Islet of Langerhans (tissue), 1 donor: Measurements from ENCODE around the gene ADGRG1.
A peak's percentile ranks its signal among the peaks of the same experiment; 100 is the strongest.

Experiments used
- FAIRE-seq: peaks from one replicate; lab custom pipeline; 2011; peaks lifted over from hg19 to GRCh38; lab: Jason Lieb, UNC

The ADGRG1 gene

DNA sequence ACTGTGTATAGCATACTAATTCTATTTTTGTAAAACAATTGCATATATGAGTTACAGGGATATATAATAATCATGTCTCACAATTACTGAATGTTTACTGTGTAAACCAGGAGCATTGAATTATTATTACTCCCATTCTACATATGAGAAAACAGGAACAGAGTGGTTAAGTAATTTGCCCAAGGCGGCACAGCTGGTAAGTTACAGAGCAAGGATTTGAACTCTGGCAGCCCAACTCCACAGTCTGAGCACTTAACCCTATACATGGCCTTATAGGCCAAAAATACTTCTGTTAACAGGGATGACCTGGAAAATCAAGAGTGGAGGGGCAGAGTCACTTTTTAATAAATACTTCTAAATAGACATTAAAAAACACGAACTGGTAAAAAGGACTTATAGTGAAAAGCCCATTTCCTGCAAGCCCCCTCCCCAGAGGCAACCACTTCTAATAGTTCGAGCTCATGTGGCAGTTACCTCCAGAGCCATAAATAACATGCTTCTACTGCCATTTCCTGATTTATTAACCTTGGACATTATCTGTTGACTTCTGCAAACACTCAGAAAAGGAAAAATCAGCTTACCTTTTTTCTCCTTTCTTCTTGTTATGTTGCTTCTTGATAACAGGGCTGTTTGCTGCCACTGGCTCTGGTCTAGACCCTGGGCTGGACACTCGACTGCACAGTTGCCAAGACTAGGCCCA is 22.1 kb upstream of the ADGRG1 start:
- FAIRE-seq: no peak

DNA sequence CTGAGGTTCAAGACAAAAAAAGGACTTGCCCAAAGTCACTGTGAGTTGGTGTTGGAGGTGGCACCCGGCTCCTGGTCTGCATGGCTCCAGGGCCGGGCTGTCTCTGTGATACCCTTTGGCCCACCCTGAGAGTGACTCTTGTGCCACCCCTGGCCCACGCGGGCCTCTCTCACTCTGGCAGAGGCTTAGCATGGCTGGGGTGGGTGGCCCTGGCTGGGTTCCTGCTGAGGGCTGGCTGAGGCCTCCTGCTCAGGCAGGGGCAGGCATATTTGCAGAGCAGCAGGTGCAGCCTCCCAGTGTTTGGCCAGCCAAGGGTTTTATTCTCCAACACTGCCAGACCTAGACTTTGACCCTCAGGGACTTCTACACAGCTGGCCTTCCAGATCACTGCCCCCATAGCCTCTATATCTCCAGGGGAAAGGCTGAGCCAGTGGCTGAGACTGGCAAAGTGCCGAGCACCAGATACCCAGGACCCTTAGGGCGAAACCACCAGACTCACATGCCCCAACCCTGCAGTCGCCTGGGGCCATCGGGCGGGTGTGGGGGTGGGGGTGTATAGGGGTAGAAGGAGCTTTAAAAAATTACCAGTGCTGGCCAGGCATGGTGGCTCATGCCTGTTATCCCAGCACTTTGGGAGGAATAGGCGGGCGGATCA is 21.5 kb upstream of the ADGRG1 start:
- FAIRE-seq: no peak

DNA sequence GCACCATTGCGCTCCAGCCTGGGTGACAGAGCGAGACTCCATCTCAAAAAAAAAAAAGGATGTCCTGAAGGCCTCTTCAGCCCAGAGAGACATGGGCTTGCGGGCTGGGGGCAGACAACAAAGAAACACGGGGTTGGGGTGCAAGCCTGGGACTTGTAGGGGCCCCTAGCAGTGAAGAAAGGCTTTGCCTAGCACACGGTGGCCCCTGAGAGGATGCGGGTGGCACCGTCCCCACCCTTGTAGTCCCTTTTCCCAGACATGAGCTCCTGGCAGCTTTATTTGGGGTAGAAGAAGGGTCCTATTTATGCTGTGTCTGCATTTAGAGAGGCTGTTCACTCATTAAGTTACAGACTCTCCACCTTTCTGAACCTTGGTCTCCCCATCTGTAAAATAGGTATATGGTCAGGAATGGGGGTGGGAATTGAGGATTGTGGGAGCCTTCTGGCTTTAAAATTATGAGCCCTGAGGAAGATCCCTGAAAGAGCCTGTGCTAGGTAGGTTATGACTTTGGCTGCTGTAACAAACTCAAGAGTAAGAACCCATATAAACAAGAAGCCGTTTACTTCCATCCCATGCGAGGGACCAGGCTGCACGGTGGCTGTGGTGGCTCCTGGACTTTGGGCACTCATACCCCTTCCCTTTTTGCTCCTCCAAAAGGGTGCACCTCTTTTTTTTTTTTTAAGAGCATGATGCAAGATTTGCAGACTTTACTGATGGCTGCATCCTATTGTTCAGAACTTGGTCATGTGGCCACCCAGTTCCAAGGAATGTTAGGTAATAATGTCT is 20.6 kb upstream of the ADGRG1 start:
- FAIRE-seq: no peak

DNA sequence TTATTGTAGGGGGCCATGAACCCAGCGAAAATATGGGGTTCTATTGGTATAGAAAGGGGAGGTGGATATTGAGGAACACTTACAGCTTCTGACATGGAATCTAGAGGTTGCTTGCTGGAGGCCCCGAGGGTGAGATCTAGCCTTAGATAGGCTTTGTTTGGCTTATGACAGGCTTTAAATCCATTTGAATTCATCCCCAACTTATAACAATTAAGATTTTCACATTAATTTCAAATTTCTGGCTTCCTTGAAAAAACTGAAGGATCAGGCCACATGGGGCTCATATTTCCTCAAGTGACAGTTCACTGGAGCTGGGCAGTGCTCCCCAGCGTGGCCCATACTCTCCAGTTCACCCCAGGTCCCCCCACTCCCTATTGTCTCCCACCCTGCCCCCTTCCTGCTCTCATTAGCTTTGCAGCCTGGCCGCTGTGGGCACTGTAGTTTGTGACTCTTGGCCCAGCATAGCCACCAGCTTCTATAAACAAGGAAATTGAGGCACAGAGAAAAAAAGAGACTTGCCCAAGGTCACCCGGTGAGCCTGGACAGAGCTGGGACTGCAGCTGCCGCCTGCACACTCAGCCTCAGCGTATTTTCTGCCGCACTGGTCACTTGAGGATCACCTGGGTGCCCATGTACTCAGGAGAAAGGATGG is 19.8 kb upstream of the ADGRG1 start:
- no peak for FAIRE-seq

DNA sequence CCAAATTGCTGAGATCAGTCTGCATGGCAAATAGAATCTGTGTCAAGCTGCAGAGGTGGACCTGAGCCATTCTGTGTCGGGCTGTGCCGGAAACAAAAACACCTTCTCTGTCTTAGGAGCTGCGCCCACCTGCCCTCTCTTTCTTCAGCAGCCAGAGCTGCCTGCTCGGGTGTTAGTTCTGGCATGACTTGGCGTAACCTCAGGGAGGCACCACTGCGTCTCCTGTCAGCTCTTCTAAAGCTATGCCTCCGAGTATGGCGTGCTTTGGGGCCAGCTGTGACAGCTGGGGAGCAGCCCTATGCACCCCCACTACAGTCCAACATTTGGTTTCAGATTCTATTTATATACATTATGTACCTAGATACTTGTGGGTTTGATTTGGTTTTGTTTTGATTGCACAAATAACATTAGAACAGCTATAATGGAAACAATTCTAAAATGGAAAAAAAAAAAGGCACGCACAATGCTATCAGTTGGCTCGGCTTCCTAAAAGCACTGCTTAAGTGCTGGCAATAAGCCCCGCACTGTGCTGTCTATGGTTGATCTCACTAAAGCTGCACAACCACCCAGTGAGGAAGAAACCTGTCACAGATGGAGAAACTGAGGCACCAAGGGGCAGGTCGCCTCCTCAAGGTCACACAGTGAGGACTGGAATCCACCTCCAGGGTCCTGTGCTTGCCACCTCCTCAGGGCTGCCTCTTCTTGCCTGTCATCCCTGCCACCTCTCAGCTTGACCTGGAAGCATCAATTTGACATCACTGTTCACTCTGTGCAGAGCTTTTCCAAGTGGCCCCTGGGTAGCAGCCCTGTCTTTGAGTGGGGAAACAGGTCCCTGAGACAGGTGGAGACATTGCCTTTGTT is 18.7 kb upstream of the ADGRG1 start:
- peak; percentile 93 for FAIRE-seq

DNA sequence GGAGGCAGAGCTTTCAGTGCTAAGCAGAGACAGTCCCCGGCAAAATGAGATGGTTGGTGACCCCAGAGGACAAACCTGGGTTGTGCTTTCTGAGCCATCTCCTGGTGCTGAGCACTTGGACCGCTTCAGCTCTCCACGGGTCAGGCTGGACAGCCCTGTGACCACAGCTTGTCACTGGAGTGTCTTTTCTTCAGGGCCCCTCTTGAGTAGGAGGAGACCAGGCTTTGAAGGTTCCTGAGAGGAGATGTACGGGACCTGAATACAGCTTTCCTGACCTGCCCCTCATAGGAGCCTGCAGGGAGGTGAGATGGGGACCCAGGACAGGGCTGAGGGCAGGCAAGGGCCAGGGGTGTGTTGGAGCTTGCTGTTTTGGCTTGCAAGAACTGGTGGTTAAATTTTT is 17.8 kb upstream of the ADGRG1 start:
- FAIRE-seq: no peak

DNA sequence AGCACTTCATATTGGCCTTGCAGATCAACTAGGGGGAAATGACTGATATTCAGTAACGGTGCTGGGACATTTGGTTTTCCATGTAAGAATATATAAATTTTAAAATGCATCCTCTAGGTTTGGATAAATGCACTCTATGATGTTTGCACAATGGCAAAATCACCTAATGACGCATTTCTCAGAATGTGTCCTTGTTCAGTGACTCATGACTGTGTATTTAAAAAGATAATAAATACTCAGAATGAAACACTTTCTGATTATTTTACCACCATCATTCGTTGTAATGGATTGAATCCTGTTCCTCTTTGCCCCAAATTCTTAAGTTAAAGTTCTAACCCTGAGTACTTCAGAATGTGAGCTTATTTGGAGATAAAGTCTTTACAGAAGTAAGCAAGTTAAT is 17.2 kb upstream of the ADGRG1 start:
- FAIRE-seq: peak; percentile 94

DNA sequence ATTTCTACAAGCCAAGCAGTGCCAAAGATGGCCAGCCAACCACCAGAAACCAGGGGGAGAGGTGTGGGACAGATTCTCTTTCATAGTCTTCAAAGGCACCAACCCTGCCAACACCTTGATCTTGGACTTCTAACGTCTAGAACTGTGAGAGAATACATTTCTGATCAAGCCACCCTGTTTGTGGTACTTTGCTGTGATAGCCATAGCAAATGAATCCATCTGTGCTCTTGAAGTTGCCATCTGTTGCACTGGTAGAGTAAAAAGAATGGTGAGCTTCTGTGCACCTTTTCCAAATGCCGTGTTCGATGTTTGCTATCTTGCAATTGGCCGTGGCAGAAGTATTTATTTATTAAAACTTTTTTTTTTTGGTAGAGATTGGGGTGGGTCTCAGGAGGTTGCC is 16.7 kb upstream of the ADGRG1 start:
- FAIRE-seq: peak; percentile 30

DNA sequence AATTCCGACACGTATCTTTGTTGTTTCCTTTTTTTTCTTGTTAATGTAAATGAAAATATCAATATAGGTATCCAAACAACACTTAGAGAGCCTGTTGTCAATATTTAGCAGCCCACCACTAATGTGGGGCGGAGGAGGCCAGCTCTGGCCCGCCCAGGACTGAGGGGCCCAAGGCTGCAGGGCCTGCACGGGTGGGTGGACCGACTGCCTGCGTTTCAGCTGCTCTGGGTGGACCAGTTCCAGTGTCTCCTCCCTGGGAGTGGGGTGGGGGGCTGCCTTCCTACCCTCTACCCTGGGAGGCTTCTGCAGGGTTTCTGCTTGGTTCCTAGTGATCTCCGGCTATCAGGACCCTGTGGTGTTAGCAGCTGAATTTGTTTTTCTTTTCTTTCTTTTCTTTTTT is 15.9 kb upstream of the ADGRG1 start:
- FAIRE-seq: no peak

DNA sequence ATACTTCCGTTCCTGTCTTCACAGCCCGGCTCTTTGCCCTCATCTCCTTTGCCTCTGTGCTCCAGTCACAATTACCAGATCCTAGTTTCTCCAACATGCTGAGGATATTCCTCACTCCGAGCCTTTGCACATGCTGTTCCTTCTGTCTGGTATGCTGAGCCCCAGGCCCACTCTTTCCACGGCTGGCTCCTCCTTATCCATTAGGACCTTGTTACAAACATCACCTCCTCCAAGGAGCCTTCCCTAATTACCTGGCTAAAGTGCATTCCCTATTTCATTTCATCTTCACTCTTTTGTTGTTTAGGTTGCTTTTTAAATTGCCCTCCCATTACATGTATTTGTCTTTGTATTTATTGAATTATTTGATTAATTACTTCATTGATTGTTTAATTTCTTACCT is 14.9 kb upstream of the ADGRG1 start:
- FAIRE-seq: no peak

DNA sequence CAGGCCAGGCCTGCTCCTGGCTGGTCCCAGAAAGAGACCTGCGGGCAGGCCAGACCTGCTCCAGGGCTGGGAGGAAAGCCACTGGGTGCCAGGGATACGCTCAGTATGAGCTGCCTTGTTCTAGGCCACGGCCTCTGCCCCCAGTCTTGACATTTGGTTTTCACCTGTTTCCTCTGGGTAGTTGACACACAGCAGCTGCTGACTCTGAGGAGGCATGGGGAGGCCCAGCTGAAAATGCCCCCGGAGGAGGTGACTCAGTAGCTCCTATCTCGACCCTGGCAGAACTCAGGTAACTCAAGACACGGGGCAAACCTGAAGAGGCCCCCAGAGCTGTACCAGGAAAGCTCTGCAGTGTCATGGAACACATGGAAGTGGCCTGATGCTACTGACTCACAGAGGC is 13.9 kb upstream of the ADGRG1 start:
- FAIRE-seq: no peak

DNA sequence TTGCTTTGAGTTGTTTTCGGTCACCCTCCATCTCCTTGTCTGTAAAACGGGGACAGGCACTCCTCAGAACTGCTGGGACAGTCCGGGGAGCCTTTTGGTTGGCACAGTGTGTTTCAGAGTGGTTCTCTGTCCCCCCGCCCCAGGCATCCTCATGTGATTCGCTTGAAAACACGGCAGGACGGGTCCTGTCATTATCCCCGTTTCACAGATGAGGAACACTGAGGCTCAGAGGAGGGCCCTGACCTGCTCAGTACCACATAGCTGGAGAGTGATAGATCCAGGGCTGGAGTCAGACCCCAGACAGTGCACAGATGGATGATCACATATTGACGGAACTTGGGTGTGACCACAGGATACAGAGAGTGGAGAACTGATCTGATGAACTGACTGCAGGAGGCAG is 13.5 kb upstream of the ADGRG1 start:
- FAIRE-seq: no peak

DNA sequence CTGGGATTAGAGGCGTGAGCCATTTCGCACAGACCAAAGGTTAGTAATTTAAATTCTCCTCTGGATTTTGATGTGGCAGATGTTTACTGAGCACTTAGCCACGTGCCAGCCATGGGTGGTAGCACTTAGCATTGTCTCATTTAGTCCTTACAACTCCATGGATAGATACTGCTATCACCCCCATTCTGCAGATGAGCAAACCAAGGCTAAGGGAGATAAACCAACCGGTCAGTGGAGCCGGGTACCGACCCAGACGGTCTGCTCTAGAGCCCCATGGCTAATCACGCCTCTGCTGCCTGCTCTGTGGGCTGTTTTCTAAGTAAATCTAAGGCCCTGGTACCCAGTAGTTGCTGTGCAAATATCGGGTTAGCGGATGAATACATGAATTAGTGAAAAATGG is 12.6 kb upstream of the ADGRG1 start:
- FAIRE-seq: no peak

DNA sequence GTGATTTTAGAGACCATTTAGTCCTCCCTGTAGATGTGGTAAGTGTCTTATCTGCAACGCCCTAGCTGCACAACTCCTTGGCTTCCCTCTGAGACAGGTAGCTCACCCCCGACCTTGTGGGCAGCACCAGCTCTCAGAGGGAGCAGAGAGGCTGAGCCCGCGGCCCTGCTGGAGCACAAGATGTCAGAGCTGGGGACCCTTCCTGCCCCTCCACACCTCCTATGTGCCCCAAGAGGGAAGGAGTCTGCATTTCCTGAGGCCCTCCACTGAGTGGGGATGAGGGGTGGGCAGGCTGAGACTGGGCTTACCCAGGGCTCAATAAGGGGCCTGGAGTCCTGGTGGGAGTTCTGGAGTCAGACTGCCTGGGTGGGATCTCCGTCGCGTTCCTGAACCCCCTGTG is 12.2 kb upstream of the ADGRG1 start:
- no peak for FAIRE-seq

DNA sequence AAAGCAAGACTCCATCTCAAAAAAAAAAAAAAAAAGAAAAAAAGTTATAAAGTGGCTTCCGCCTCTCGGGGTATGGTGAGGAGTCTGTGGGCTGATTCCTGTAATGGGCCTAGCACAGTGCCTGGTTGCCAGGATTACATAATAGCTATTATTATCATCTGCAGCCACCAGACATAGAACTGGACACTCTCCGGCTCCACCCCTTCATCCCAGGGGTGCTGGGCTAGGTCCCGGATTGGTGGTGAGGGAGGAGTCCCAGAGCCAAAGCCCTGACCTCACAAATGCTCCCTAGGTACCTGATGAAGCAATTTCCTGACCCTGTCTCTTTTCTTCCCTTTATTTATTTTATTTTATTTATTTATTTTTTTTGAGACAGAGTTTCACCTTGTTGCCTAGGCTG is 11.6 kb upstream of the ADGRG1 start:
- FAIRE-seq: no peak

DNA sequence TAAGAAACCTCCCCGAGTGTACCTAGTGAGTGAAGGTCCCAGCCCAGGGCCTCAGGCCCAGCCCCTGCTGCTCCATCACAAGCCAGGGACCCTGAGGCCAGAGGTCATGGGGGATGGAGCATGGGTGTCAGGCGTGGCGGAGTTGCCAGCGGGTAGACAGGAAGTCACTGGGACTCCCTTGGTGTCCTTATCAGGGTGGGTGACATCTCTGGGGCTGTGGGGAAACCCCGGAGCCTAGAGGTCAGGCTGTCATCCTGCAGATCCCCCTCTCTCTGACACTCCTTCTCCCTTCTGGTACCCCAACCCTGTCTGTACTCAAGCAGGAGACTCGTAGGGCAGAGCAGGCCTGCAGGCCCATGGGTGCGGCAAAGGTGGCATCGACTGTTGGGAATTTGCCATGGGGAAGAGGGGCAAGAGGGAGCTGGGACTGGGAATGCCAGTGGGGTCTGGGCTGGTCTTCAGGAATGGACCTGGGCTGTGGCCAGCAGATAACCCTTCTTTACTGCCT is 10.8 kb upstream of the ADGRG1 start:
- FAIRE-seq: no peak

DNA sequence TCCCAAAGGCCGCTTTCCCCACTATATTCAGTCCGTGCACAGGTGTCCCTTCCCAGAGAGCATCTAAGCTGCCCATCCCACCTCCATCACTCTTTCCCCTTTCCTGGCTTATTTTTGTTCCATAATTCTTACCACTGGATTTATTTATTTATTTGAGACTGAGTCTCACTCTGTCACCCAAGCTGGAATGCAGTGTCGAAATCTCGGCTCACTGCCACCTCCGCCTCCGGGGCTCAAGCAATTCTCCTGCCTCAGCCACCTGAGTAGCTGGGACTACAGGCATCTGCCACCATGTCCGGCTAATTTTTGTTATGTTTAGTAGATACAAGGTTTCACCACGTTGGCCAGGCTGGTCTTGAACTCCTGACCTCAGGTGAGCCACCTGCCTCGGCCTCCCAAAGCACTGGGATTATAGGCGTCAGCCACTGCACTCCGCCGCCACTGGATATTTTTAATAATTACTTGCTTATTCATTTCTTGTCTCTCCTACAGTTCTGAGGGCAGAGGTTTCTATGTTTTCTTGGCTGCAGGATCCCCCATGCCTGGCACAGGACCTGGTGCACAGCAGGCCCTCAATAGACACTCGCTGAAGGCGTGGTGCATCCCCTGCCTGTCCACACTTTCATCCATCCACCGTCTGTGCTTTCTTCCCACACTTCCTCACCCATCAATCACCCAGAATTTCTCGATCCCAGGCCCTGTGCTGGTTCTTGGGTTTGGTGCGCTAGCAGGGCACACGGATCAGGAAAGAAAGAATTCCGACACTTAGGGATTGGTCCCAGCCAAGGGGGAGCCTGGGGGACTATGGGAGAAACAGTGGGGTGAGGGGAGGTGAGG is 9.9 kb upstream of the ADGRG1 start:
- no peak for FAIRE-seq

DNA sequence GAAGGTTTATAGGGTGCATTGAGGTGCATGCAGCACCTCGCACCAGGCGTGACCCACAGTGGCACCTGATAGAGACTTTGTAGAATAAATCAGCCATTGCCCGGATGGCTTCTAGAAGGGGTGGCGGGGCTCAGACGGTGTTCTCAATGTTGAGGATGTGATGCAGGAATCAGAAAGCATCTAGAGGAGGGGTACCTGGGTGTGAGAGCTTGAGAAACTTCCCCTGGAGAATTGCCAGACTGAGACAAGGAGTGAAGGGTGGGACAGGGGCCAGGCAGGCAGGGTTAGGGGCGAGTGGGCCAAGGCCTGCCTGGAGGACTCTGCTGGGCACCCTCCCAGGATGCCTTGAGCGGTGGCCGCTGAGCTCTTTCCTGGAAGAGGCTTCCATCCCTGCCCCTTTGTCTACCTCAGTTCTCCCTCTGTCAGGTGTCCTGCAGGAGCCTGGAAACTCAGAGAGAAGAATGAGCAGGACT is 9.3 kb upstream of the ADGRG1 start:
- FAIRE-seq: no peak

DNA sequence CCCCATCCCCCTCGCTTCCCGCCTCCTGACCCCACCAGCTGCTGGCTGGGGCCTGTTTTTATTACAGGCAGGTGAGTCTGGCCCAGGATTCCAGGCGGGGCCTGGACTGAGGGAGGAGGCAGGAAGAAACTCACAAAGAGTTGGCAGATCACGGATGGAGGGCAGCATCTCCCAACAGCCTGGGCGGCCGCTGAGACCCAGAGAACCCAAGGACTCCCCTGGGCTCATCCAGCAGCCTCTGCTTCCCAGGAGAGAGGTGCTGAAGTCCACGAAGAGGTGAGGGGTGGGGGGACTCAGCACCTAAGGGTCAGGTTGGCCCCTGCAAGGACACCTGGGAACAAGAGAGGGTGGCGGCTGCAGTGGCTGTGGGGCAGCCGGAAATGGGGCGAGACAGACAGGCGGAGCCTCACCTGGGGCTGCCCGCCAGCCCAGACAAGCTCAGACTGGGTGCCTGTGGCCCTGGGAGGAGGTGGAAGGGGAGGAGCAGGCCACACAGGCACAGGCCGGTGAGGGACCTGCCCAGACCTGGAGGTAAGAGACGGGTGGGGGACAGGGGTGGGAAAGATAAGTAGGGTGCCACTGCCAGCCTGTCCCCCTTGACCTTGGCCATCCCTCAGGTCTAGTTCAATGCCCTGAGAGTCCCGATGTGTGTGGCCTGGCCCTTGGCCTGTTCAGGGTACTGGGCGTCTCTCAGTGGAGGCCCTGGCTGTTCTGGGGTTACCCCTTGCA is 8.7 kb upstream of the ADGRG1 start:
- no peak for FAIRE-seq
